Common myeloid progenitor, CD34-positive (primary cell): ENCODE results near the gene EPHB4.
"Not testable (repeated sequence)": the region's sequence is repeated elsewhere in the genome, so short reads cannot be mapped to it uniquely, and the experiment has no call there.

Source experiments
- CTCF ChIA-PET: fragments of 350-600 bp; sonication (Branson Sonifier 250); formaldehyde crosslinking; loops from one replicate; lab custom pipeline; 2021; ENCODE audit warnings: antibody characterized with exemption; lab: Charles Lee
- POLR2A ChIA-PET: fragments of 350-600 bp; sonication (Branson Sonifier 250); formaldehyde crosslinking; loops from one replicate; lab custom pipeline; 2021; ENCODE audit warnings: antibody characterized with exemption; lab: Charles Lee
- DNase-seq, 3 donors: peaks; one replicate each; pipeline versions ENCODE4 v3.0.0 to v3.0.0-alpha.2; 2013
- H3K27ac ChIP-seq, 2 experiments: 1 replicate in 1 of 2; 2 replicates in 1 of 2; pipeline ENCODE4 v1.7.0; 2013; ENCODE audit warnings: inconsistent platforms in 2 of 2, low read length in 2 of 2, mild to moderate bottlenecking in 2 of 2, low read depth in 1 of 2, moderate library complexity in 1 of 2; ENCODE audit not compliant: severe bottlenecking in 2 of 2, insufficient read depth in 1 of 2, poor library complexity in 1 of 2
- H3K27me3 ChIP-seq, 5 experiments: replicated peaks in 2 of 5; 1 replicate in 3 of 5; 2 replicates in 2 of 5; pipeline versions ENCODE4 v1.6.1 to v1.7.0; 2013; ENCODE audit warnings: low read length in 4 of 5, mild to moderate bottlenecking in 2 of 5, moderate library complexity in 2 of 5, inconsistent platforms in 1 of 5; ENCODE audit not compliant: insufficient read depth in 5 of 5, control insufficient read depth in 4 of 5
- H3K36me3 ChIP-seq, 4 experiments: 1 replicate in 2 of 4; 2 replicates in 2 of 4; pipeline versions ENCODE4 v1.6.1 to v1.7.0; 2013; ENCODE audit warnings: low read length in 3 of 4, control low read depth in 1 of 4, mild to moderate bottlenecking in 1 of 4; ENCODE audit not compliant: control insufficient read depth in 4 of 4, insufficient read depth in 4 of 4
- H3K4me1 ChIP-seq, 4 experiments: 1 replicate in 3 of 4; 2 replicates in 1 of 4; pipeline versions ENCODE4 v1.6.1 to v1.7.1; 2013; ENCODE audit warnings: low read length in 3 of 4, mild to moderate bottlenecking in 3 of 4, control low read depth in 1 of 4, inconsistent platforms in 1 of 4, moderate library complexity in 1 of 4; ENCODE audit not compliant: control insufficient read depth in 4 of 4, insufficient read depth in 4 of 4; ENCODE audit errors: control extremely low read depth in 1 of 4
- H3K4me3 ChIP-seq, 7 experiments: 1 replicate in 4 of 7; 2 replicates in 3 of 7; pipeline versions ENCODE4 v1.5.1 to v1.7.0; 2013; ENCODE audit warnings: mild to moderate bottlenecking in 7 of 7, low read length in 6 of 7, moderate library complexity in 6 of 7, inconsistent platforms in 2 of 7, low read depth in 2 of 7, control low read depth in 1 of 7; ENCODE audit not compliant: insufficient read depth in 4 of 7, control insufficient read depth in 1 of 7; ENCODE audit errors: extremely low read depth in 1 of 7
- H3K9me3 ChIP-seq, 5 experiments: 1 replicate in 4 of 5; 2 replicates in 1 of 5; pipeline versions ENCODE4 v1.6.1 to v1.7.1; 2013; ENCODE audit warnings: low read length in 4 of 5, mild to moderate bottlenecking in 2 of 5, inconsistent platforms in 1 of 5, low read depth in 1 of 5, moderate library complexity in 1 of 5; ENCODE audit not compliant: control insufficient read depth in 4 of 5, insufficient read depth in 2 of 5; ENCODE audit errors: control extremely low read depth in 1 of 5
- WGBS: methylation state at CpG from one replicate; pipeline ENCODE4 v1.1.5; 2013; ENCODE audit not compliant: insufficient coverage; 5-methylcytosine and 5-hydroxymethylcytosine counted together

Gene EPHB4

DNA sequence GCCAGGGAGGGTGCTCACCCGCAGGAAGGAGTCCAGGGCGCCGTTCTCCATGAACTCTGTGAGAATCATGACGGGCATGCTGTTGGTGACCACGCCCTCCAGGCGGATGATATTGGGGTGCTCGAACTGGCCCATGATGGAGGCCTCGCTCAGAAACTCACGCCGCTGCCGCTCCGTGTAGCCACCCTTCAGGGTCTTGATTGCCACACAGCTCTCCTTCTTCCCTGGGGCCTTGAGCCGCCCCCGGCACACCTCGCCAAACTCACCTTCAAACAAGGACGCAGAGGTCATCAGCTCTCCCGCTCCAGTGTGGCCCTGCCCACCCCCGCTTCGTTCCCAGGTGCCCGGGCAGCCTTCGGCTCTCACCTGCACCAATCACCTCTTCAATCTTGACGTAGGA lies 14.6 kb downstream of the EPHB4 start:
- Histone ChIP-seq H3K9me3 (no peaks in the 10 kb centered on the region), H3K4me1 (peaks cover 0 to 7% (median 0%) of the 10 kb centered on the region in 4 experiments), H3K27me3 (no peaks in the 10 kb centered on the region), H3K36me3 (peaks cover 0 to 28% (median 11%) of the 10 kb centered on the region in 4 experiments), H3K27ac (no peak overlapping the region), H3K4me3 (no peak overlapping the region)
- DNase-seq, result no peak
- ChIA-PET CTCF (no interaction called here), POLR2A (no interaction called here)
- 97% methylated on average over 21 of the region's 22 CpGs for WGBS

DNA sequence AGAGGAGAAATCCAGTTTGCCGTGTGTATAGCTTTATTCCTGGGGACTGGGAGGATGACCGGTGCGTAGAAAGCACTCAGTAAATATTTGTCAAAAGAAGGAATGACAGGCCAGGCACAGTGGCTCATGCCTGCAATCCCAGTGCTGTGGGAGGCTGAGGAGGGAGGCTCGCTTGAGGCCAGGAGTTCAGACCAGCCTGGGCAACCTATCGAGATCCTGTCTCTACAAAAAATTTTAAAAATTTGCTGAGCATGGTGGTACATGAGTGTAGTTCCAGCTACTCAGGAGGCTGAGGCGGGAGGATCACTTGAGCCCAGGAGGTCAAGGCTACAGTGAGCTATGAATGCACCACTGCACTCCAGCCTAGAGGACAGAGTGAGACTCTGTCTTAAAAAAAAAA lies 15.8 kb downstream of the EPHB4 start:
- CTCF ChIA-PET, result interaction anchor here (1.1 to 2.7 kb wide), 4 partner anchors 11 to 41 kb away, joined by 3 to 13 read pairs (median 4); partner anchors contain the start of genes EPHB4 and SLC12A9
- Histone ChIP-seq H3K36me3 (peaks cover 0 to 32% (median 12%) of the 10 kb centered on the region in 4 experiments), H3K27ac (no peak overlapping the region), H3K4me1 (peaks cover 0 to 7% (median 0%) of the 10 kb centered on the region in 4 experiments), H3K9me3 (no peaks in the 10 kb centered on the region), H3K4me3 (no peak overlapping the region), H3K27me3 (no peaks in the 10 kb centered on the region)
- POLR2A ChIA-PET, result interaction anchor here (0.6 to 0.7 kb wide), 2 partner anchors 12 to 182 kb away, joined by 3 to 5 read pairs; no protein-coding TSS in a partner anchor
- WGBS, result 99% methylated on average over 5 of the region's 6 CpGs
- DNase-seq, result no peak

DNA sequence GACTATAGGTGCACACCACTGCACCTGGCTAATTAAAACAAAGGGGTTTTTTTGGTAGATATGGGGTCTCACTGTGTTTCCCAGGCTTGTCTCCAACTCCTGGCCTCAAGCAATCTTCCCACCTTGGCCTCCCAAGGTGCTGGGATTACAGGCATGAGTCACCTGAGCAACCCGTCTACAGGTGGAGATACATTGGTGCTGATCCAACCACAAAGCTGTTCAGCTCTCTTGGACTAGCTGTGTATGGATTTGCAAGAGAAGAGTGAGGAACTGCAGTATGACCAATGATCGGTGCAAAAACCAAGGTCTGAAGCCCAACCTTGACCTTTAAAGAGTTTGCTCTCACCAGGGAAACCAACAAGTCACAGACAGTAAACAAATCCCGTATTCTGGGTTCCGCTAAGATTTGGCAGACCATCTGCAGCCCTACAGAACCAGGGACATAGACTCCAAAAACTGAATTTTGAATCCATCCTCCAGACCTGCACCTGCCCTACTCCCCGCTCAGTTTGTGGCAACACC lies 18.9 kb downstream of the EPHB4 start:
- H3K36me3 ChIP-seq, result peaks cover 0 to 29% (median 8%) of the 10 kb centered on the region in 4 experiments

DNA sequence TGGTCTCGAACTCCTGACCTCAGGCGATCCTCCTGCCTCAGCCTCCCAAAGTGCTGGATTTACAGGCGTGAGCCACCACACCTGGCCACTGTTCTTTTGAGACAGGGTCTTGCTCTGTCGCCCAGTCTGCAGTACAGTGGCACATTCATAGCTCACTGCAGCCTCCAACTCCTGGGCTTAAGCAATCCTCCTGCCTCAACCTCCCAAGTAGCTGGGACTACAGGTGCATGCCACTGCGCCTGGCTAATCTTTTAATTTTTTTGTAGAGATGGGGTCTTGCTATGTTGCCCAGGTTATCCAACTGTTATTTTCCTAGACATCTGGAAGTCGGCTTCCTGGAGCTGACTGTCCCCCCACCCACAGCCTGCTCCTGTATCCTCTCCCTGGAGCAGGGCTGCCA lies 20.4 kb downstream of the EPHB4 start:
- H3K4me3 ChIP-seq, POLR2A ChIA-PET, DNase-seq, H3K27ac ChIP-seq, H3K27me3 ChIP-seq, H3K9me3 ChIP-seq: not testable (repeated sequence)
- Histone ChIP-seq H3K36me3 (peaks cover 0 to 24% (median 6%) of the 10 kb centered on the region in 4 experiments), H3K4me1 (peaks cover 0 to 23% (median 20%) of the 10 kb centered on the region in 4 experiments)
- CTCF ChIA-PET, result interaction anchor here (1.1 to 14.6 kb wide), 6 partner anchors 8 to 43 kb away, joined by 3 to 124 read pairs (median 5); partner anchors contain the start of genes EPHB4 and SLC12A9
- WGBS, result 96% methylated on average over 5 of the region's 6 CpGs

More for the DNA sequence above, 18.9 kb downstream of the EPHB4 start:
- H3K4me3 ChIP-seq, result no peak overlapping the region
- no peaks in the 10 kb centered on the region for H3K27me3 ChIP-seq
- CTCF ChIA-PET, result interaction anchor here (11.5 to 14.6 kb wide), 2 partner anchors 18 to 42 kb away, joined by 108 to 124 read pairs; partner anchors contain the start of genes EPHB4 and SLC12A9
- no peaks in the 10 kb centered on the region for H3K9me3 ChIP-seq
- POLR2A ChIA-PET, result no interaction called here
- peaks cover 0 to 8% (median 5%) of the 10 kb centered on the region in 4 experiments for H3K4me1 ChIP-seq
- WGBS, result 99% methylated on average over 5 of the region's 5 CpGs
- DNase-seq, result no peak
- no peak overlapping the region for H3K27ac ChIP-seq

DNA sequence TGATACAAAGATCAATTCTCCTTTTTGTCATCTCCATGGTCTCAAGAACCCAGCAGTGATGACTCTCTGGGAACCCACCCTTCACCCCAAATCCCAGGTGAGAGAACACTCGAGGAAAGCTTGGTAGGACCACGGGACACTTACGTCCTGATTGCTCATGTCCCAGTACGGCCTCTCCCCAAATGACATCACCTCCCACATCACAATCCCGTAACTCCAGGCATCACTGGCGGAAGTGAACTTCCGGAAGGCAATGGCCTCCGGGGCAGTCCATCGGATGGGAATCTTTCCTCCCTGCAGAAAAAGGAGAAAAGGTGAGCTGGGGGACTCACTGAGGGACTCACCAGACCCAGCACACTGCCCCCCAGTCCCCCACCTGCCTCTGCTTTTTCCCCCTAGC lies 21.0 kb downstream of the EPHB4 start:
- Histone ChIP-seq H3K27ac (no peak overlapping the region), H3K27me3 (no peaks in the 10 kb centered on the region), H3K4me3 (no peak overlapping the region), H3K9me3 (no peaks in the 10 kb centered on the region), H3K36me3 (peaks cover 0 to 21% (median 6%) of the 10 kb centered on the region in 4 experiments), H3K4me1 (peaks cover 0 to 27% (median 24%) of the 10 kb centered on the region in 4 experiments)
- 97% methylated on average over 6 of the region's 9 CpGs for WGBS
- ChIA-PET CTCF (interaction anchor here (1.0 to 14.6 kb wide), 7 partner anchors 8 to 44 kb away, joined by 3 to 124 read pairs (median 4); partner anchors contain the start of genes EPHB4 and SLC12A9), POLR2A (no interaction called here)
- DNase-seq, result no peak

DNA sequence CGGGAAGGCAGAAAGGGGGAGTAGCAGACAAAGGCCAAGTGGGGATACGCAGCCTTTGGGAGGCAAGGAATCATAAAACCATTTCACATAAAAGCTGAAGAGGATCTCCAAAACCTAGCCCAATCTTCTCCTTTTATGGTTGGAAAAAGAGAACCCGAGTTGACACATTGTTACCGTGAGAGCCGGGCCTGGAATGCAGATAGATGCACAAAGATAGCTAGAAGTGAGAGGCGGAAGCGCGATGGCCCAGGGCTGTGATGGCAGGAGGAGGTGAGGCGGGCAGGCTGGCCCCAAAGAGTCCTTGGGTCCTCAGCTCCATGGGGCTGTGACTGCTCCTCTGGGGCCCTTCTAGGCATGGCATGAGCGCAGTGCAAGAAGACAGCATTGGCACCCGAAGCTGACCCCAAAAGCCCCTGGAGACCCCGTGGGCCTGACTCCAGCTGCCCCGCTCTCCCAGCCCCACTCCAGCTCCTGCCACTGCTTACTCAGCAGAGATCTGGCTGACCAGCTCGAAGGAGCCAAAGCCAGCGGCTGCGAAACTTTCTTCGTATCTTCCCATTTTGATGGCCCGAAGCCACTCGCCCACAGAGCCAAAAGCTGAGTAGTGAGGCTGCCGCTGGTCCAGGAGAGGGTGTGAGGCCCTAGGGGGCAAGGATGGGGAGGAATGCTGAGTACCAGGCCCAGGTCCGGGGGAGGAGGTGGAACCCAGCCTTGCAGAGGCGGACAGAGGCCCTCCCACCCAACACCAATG lies 22.5 kb downstream of the EPHB4 start:
- Histone ChIP-seq H3K9me3 (no peaks in the 10 kb centered on the region), H3K27me3 (no peaks in the 10 kb centered on the region), H3K4me1 (peaks cover 0 to 32% (median 26%) of the 10 kb centered on the region in 4 experiments), H3K27ac (no peak overlapping the region), H3K36me3 (peaks cover 0 to 21% (median 5%) of the 10 kb centered on the region in 4 experiments), H3K4me3 (no peak overlapping the region)
- CTCF ChIA-PET, result interaction anchor here (1.2 to 14.6 kb wide), 5 partner anchors 9 to 171 kb away, joined by 4 to 124 read pairs (median 6); partner anchors contain the start of genes EPHB4 and SLC12A9
- POLR2A ChIA-PET, result no interaction called here
- no peak for DNase-seq
- WGBS, result over 99% methylated on average over 20 of the region's 22 CpGs
